Heart left ventricle (tissue), 13 donors: ENCODE measurements around the gene KIF1A.

Experiments
- CTCF ChIP-seq, 12 donors: fragments of 200-600 bp; sonication (generic) in 4 of 12; IDR thresholded peaks; one replicate each; pipeline versions ENCODE4 v1.5.0 to v1.8.0; 2018 to 2022; ENCODE audit warnings: antibody characterized with exemption in 12 of 12, mild to moderate bottlenecking in 5 of 12
- POLR2A ChIP-seq, 2 donors: fragments of 450-650 bp; IDR thresholded peaks; one replicate each; pipeline ENCODE4 v1.6.1; 2017; ENCODE audit warnings: antibody characterized with exemption in 2 of 2, mild to moderate bottlenecking in 2 of 2, moderate library complexity in 2 of 2
- donor health status: ischemic (EF 13 %, LVEDD 7.1; RV severe dilation, severe dysfunction).
- donor health status: DM: no; HTN: yes; CAD: no.
- donor health status: DM: no; HTN: no; CAD: no.
- donor health status: ischemic (EF 25% LVEDD 6.9; RV normal size, moderate dysfunction).
- donor health status: ischemic (EF 25% LVEDD 5.7; RV mildly dilated, moderate dysfunction).
- donor health status: ischemic (EF 35%, LVEDD 5.7; RV mildly dilated, moderate dysfunction).
- donor health status: nonischemic (EF 11% LVEDD 7.7; RV severe dilation, severe dysfunction).
- donor health status: DM: yes; HTN: yes; CAD: no.
- donor health status: PGD.
- donor health status: ischemic (EF 29% LVEDD 5.4; RV normal size, mild dysfunction).
- donor health status: nonischemic (EF 23%, LVEDD 6.1; RV moderate dilation, normal function).

GRCh38 chr2:240718896-240719490 is 101.0 kb downstream of the KIF1A start:
- TF ChIP-seq CTCF (IDR thresholded peaks at IDR 0.05) (no peak), POLR2A (IDR thresholded peaks at IDR 0.05) (no peak)
